SK-N-MC (cell line): ENCODE results near the gene MBTPS1.

Source experiments
- EZH2 ChIP-seq: fragments of 200-600 bp; sonication (generic); IDR thresholded peaks from one replicate; pipeline ENCODE4 v1.6.1; 2017; ENCODE audit warnings: antibody characterized with exemption
- POLR2AphosphoS5 ChIP-seq: IDR thresholded peaks from 2 replicates; pipeline ENCODE4 v1.6.1; 2012; ENCODE audit warnings: mild to moderate bottlenecking, low read depth, low read length, borderline replicate concordance

- TF ChIP-seq EZH2 = no peak
- TF ChIP-seq POLR2AphosphoS5 = no peak
Observed at GRCh38 chr16:84124257-84125073, 7.7 kb upstream of the MBTPS1 start.
